IPS-NIHi7 (cell line): ENCODE measurements around the gene MFN2.
"Not testable (repeated sequence)": the region's sequence is repeated elsewhere in the genome, so short reads cannot be mapped to it uniquely, and the experiment has no call there.

Source experiments
- DNase-seq: peaks from one replicate; pipeline ENCODE4 v3.0.0; 2012; ENCODE audit warnings: mixed read lengths; ENCODE audit errors: extremely low spot score

Gene MFN2

DNA sequence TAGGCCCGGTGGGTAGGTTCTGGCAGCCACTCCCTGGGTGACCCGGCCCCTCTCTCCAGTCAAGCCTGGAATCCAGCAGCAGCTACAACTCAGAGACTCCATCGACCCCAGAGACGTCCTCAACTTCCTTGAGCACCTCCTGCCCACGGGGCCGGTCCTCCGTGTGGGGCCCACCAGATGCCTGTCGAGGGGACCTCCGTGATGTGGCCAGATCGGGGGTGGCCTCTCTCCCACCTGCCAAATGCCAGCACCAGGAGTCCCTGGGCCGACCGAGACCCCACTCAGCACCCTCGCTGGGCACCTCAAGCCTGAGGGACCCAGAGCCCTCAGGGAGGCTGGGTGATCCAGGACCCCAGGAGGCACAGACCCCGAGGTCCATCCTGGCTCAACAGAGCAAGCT, 41.8 kb downstream of the MFN2 start:
- no peak for DNase-seq

GRCh38 chr1:12026586-12026985, 46.3 kb downstream of the MFN2 start:
- DNase-seq, result no peak

DNA sequence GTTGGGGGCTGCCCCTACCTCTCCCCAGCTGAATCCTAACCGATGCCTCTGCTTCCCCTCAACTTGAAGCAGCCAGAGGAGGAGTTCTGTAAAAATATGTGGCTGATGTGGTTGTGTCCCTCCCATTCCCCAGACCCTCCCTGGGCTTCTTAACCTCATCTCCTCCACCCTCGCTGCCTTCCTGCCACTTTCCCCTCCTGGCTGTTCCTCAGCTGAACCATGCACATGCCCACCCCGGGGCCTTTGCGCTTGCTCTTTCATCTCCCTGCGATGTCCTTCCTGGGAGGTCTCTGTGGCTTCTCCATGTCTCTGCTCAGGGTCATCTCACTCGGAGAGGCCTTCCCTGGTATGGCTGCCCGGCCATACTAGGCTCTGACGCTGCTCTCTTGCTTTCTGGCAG, 48.0 kb downstream of the MFN2 start:
- DNase-seq, result no peak

- DNase-seq, result no peak
These were observed 48.8 kb downstream of the MFN2 start for GRCh38 chr1:12028957-12029511.

DNA sequence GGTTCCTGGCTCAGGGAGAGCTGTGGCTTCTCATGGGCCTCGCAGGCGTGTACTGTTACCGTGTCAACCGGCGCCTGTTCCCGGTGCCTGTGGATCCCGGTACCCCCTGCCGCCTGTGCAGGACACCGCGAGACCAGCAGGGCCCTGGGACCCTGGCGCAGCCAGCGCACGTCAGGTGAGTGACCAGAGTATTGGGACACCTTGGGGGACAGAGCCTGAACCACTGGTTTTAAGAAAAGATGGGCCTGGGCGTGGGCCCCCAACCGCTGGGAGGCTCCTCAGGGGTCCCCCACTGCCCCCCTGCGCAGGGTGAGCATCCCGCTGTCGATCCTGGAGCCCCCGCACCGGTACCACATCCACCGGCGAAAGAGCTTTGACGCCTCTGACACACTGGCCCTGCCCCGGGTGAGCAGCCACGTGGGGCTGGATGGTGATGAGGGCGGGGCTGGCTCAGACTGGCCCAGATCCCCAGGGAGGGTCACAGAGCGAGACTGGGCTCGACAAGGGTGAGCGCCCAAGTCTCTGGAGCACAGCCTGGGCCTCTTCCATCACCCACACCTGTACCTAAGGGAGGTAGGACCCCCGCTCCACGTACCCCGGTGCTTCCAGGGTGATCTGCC, 49.6 kb downstream of the MFN2 start:
- DNase-seq, result no peak

- DNase-seq, result peak; percentile 71
These were observed 51.1 kb downstream of the MFN2 start for GRCh38 chr1:12031039-12031980.

- no peak for DNase-seq
These were observed 51.9 kb downstream of the MFN2 start for GRCh38 chr1:12032161-12032621.

- not testable (repeated sequence) for DNase-seq
These were observed 53.2 kb downstream of the MFN2 start for GRCh38 chr1:12033441-12033840.

DNA sequence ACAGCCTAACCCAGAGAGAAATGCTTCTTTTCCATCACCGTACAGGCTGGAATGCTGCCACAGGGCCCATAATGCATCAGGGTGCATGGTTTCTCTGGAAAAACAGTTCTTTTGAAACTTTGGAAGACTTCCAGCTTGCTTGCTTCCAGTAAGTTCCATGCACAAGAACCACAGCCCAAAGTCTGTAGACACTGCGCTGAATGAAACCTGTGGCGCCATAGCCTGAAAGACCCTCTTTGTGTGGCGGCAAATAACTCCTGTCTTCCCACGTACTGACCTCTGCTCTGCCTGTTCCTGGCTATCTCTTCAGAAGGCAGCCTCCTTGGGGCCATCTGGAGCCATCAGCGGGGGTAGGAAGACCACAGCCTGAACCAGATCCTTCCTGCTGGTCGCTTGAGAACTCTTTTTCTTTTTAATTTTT, 54.1 kb downstream of the MFN2 start:
- DNase-seq, result no peak

GRCh38 chr1:12035312-12035711, 55.1 kb downstream of the MFN2 start:
- DNase-seq, result no peak

GRCh38 chr1:12037486-12038355, 57.5 kb downstream of the MFN2 start:
- no peak for DNase-seq

GRCh38 chr1:12038356-12039163, 58.3 kb downstream of the MFN2 start:
- DNase-seq, result no peak

GRCh38 chr1:12039164-12039525, 58.9 kb downstream of the MFN2 start:
- no peak for DNase-seq

DNA sequence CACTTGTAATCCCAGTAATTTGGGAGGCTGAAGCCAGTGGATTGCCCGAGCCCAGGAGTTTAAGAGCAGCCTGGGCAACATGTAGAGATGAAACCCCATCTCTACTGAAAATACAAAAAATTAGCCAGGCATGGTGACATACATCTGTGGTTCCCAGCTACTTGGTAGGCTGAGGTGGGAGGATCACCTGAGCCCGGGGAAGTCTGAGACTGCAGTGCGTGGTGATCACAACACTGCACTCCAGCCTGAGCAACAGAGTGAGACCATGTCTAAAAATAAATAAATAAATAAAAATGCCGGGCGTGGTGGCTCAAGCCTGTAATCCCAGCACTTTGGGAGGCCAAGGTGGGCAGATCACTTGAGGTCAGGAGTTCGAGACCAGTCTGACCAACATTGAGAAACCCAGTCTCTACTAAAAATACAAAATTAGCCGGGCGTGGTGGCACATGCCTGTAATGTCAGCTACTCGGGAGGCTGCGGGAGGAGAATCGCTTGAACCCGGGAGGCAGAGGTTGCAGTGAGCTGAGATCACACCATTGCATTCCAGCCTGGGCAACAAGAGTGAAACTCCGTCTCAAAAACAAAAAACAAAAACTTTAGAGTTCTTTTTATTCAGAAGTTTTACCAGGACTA, 59.7 kb downstream of the MFN2 start:
- not testable (repeated sequence) for DNase-seq

DNA sequence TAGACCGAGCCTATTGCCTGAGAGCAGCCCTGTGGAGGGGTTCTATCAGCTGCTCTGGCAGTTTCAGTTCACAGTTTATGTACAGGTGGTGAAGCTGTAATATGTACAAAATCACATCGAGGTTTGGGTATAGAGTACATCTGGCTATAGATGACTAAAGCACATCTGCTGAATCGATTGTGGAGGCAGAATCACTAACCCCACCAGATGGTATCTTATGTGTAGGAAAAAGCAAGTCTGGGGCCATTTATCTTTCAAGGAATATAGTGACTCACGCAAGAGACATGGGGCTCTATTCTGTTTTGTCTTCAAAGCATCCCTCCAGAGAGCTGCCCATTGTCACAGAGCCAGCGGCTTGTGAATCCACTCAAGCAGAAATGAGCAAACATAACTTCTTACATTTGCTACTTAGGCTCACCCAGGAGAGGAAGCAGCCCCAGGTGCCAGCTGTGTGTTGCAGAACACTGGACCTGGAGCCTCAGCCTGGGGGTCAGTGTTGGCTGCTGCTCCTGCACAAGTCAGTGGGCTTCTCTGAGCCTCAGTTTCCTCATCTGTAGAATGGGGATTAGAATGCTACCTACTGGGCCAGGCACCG, 60.3 kb downstream of the MFN2 start:
- no peak for DNase-seq

DNA sequence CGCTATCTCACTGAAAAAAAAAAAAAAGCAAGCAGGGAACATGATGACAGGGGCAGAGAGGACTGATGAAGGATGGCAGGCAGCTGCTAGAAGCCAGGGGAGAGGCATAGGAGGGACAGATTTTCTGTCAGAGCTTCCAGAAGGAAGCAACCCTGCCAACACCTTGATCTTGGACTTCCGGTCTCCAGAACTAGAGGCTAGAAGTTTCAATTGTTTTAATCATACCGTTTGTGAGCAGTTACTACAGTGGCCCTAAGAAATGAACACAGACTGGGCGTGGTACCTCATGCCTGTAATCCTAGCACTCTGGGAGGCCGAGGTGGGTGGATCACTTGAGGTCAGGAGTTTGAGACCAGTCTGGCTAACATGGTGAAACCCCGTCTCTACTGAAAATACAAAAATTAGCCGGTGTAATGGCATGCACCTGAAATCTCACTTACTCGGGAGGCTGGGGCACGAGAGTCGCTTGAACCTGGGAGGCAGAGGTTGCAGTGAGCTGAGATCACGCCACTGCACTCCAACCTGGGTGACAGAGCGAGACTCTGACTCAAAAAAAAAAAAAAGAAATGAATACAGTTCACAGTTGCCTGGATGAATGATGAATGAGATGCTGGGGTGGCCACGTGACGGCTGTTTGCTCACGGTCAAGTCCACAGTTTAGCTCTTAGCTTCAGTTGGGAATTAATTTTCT, 64.1 kb downstream of the MFN2 start:
- not testable (repeated sequence) for DNase-seq

DNA sequence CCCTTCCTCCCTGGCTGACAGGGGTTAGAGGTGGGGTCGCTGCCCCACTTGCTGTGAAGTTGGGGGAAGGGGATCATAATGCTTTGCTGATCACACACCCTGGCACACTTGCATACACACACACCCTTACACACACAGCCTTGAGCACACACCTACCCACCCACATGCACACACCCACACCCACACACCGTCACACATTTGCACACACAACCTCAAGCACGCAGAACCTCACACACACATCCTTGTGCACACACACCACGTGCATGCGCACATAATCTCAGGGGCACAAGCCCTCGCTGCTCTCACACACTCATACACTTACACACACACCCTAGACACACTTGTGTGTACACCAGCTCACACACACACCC, 66.5 kb downstream of the MFN2 start:
- no peak for DNase-seq

GRCh38 chr1:12047120-12047876, 67.1 kb downstream of the MFN2 start:
- no peak for DNase-seq

DNA sequence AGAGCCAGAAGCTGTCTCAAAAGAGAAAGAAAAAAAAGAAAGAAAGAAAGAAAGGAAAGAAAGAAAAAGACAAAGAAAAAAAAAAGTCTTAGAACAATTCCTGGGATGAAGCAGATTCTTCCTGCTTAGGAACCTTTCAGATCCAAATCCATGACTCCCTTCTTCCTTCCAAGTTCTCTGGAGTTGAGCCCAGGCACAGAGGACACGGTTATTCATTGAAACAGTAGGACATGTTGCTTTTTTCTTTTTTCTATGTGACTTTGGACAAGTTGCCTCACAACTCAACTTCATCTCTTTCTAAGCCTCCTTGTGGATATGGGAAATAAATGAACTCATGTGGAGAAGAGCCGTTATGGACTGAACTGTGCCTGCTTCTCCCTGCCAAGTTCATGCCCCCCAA, 68.1 kb downstream of the MFN2 start:
- no peak for DNase-seq
